Bone marrow (tissue), 2 donors: ENCODE data around the gene PSMB10.
A peak's percentile ranks its signal among the peaks of the same experiment; 100 is the strongest.
"Not testable (repeated sequence)": the region's sequence is repeated elsewhere in the genome, so short reads cannot be mapped to it uniquely, and the experiment has no call there.

Experiments
- DNase-seq, 2 donors: peaks; one replicate each; lab custom pipeline; 2025; lab: John Stamatoyannopoulos, UW

The PSMB10 gene

DNA sequence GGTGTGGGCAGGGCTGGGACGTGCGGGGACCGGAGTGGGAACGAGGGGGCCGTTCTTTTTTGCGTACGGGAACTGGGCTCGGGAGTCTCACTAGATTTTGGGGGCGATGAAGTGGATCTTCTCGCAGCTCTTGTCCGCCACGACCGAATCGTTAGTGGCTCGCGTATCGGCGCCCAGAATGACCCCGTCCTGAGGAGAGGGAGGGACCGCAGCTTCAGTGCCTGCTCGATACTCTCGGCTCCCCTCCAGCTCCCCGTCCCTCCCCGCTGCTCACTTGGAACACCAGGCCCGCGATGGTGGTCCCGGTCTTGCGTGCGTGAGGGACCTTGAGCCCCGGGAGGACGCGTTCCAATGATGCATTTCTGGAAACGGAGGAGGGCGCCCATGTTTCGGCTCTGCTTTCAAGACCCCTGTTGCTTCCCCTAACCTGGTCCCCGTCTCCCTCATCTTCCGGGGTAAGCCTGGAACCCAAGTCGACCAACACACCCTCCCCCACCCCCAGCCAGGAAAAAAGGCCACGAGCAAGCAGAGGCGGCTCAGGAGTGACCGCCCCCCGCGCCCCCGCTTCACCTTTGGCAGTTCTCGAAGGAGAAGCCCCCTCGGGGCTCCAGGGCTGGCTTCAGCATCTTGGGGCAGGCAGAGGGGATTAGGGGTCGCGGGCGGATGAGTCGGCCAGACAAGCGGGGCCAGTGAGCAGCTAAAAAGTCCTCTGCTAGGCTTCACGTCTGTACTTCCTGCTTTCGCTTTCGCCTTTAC is at the start of gene PSMB10:
Gene PSMB10 (minus strand): TSS at position 727 of the 756 bp plus-strand sequence. CDS start 101 bp downstream, at position 626.
- peak in 1 of 2 donors; percentile 58 for DNase-seq

- DNase-seq: no peak
Measured at GRCh38 chr16:67982011-67982696, 45.5 kb upstream of the PSMB10 start.

GRCh38 chr16:67979955-67980678 is 43.5 kb upstream of the PSMB10 start, which contains the start of gene DPEP3:
TSS of gene DPEP3 (minus strand) at chr16:67980499. CDS start at chr16:67980380, 119 bp downstream.
- peak in 1 of 2 donors; percentile 57 for DNase-seq

DNA sequence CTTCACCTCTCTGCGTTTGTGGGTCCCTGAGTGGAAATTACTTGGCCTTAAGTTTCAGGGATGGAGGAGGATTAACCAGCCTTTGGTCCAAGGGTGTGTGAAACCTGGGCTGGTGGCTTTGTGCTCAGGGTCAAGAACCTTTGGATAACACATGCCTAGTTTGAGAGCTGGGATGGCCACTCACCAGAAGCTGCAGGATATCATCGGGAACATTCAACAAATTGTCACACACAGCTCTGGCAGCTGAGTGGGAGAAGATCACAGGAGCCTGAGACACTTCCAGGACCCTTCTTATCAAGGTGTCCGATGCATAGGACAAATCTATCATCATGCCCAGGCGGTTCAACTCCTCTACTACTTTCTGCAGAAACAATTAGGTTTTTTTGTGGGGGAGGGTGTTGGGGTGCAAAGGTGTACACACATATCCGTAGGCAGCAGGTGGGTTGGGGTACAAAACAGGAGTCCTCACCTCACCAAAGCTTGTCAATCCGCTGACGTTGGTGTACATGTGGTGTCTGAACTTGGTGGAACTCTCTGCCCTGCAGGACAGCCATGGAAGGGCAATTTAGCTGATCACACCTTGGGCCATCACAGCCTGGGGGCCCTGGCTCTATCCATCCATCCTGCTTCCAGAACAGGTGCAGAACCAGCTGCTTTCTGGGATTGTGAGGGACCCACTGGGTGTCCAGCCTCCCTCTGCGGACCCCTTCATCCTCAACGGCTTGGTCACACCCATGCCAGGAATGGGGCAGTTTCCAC is 41.0 kb upstream of the PSMB10 start:
- no peak for DNase-seq

DNA sequence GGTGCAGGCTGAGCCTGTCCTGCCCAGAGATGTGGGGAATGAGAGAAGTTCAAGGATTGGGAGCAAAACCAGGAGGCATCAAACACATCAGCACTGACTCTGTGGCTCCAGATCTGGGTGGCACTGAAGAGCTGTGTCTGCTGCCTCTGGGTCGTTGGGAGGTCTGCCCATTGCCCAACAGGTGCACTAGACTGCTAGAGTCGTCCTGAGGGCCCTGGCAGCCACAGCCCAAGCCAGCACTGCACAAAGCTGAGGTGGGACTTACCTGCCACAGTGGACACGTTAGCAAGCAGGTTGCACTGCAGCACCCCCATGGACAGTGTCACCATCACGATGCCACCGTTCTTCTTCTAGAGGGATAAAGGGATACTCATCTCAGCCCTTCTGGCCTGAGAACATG is 40.4 kb upstream of the PSMB10 start:
- no peak for DNase-seq

GRCh38 chr16:67976205-67976604 is 39.6 kb upstream of the PSMB10 start:
- no peak for DNase-seq

DNA sequence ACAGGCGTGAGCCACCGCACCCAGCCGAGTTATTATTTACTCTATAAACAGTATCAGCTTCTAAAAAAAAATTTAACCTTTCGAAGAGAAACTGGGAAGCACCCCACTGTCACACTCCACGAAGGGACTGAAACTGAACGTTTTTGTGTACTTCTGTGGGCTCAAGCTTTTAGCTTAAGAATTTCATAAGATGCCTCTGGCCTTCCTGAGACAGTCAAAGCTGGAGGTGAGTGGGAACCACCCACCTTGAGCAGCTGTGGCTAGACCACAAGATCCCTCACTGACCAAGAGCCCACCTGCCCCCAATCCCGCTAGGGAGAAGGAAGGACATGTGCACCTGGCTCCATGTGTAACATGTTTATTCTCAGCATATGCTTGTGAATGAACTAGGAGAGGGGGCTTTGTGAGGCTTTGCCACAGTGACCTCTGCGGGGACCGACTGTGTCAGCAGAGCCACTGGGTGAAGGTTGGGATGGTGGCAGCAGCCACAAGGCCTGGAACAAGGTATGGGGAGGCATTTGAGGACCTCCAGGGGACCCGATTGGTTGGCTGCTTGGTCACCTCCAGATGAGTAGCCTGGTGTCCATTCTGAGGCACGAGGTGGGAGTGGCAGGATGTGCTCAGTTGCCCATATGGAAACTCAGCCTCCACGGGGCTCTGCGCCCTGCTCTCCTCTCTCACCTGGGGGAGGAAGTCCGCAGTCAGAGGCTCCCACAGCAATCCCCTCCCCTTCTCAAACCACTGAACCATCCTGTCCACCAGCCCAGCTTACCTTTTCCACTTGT is 38.9 kb upstream of the PSMB10 start:
- DNase-seq: no peak

- not testable (repeated sequence) for DNase-seq
Measured at GRCh38 chr16:67972285-67972684, 35.6 kb upstream of the PSMB10 start.

GRCh38 chr16:67971111-67971510 is 34.5 kb upstream of the PSMB10 start:
- no peak for DNase-seq

- peak in 1 of 2 donors; percentile 20 for DNase-seq
Measured at GRCh38 chr16:67969254-67970039, 32.8 kb upstream of the PSMB10 start.

- DNase-seq: peak; percentile 26 to 51
Measured at GRCh38 chr16:67968400-67969253, 32.0 kb upstream of the PSMB10 start, which contains the start of gene SLC12A4. TSS of gene SLC12A4 (minus strand) at chr16:67968637. CDS start at chr16:67968553, 84 bp downstream.

DNA sequence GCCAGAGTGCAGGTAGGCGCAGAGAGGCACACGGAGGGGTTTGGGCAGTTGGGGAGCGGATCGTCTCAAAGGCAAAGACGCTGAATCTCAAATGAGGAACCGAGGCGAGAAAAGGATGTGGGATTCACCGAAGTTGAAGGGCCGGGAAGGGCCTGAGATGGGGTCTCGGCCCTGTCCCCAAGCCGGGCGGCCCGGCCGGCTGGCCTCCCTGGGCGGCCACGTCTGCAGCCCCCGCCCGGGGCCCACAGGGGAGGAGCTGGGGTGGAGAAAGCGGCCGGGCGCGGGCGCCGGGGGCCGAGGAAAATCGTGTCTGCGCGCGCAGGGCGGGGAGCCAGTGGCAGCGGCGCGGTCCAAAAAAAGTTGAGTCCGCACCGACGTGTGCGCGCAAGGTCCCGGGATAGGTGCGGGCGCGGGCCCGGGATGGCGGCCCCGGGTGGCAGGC is 31.3 kb upstream of the PSMB10 start:
- DNase-seq: peak in 1 of 2 donors; percentile 12

GRCh38 chr16:67967183-67967957 is 30.7 kb upstream of the PSMB10 start:
- DNase-seq: no peak

- DNase-seq: no peak
Measured at GRCh38 chr16:67966549-67967182, 30.0 kb upstream of the PSMB10 start.

GRCh38 chr16:67965668-67966548 is 29.3 kb upstream of the PSMB10 start:
- no peak for DNase-seq

- no peak for DNase-seq
Measured at GRCh38 chr16:67964477-67965131, 28.0 kb upstream of the PSMB10 start.
